ENCODE data around the gene TBX2.
"Not testable (repeated sequence)": the region's sequence is repeated elsewhere in the genome, so short reads cannot be mapped to it uniquely, and the experiment has no call there.

TBX2 gene

DNA sequence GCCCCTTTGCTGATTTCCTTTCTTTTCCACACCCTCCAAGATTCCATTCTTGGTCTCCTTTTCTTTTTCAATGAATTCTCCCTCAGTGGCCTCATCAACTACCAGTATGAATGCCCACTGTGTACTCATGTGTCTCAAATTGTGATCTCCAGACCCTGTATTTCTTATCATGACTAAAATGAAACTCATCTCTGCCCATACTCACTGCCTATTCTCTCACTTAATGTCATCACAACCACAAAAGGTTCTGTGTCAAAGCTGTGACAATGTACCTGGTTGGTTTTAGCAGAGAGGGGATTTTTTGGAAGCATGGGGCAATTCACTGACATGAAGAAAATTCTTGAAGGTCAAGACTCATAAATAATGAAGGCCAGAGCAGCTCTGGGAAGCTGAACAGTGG lies 41.1 kb downstream of the TBX2 start:
- no peak for DNase-seq

DNA sequence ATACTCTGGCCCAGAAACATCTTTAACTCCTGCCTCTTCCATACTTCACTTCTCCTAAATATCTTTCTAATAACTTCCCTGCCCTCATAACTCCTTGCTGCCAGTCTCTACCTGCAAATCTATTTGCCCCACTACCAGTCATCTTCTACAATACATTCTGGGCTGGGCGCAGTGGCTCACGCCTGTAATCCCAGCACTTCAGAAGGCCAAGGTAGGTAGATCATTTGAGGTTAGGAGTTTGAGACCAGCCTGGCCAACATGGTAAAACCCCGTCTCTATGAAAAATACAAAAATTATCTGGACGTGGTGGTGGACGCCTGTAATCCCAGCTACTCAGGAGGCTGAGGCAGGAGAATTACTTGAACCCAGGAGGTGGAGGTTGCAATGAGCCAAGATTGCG lies 41.9 kb downstream of the TBX2 start:
- not testable (repeated sequence) for DNase-seq

DNA sequence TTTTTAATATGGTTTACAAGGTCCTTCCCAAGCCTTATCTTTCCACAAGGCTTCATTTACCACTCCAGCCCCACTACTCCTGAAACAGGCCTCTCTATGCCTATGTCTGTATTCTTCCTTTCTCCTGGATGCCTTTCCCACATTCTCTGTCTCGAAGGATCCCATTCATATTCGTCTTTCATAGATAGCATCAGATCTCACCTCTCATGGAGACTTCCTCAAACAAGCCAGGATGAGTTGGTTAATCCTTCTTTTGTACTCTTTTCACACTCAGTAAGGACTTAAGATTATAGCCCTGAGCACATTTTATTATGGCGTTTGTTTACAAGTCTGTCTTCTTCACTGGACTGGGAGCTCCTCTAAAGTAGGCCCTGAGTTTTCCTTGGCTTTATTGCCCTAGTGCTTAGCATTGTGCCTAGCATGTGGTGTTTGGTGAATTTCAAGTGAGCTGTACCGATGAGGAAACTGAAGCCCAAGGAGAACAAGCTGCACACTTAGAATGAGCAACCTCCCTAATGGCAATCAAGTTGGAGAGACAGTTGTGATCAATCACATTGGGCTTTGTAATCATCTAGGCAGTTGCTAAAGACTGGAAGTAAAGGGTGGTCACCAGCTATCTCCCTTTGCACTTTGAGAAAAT lies 42.6 kb downstream of the TBX2 start:
- DNase-seq: no peak

DNA sequence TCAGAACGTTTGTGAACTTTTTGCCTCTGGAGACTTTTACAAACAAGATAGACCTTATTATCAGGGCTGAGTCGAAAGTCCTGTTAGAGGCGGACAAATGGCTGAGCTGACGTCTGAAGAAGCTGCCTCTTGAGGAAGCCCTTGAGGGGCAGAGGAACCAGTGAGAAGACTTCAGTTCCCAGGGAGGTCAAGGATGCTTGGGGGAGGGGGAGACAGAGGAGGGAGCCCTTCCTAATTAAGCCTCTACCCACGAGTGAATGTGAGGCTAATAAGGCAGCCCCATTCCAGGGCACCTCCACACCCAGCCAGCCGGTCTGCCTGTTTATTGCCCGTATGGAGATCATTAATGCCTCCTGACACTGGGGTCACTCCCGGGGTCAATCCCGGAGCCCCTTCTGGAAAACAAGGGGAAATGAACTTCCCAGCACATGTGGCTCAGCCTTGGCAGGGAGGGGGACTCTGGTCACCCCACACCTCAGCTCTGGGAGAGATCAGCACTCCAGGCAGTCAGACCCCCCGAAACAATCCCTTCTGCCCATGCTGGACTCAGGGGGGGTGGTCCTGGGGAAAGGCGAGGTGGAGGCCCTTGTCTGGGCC lies 43.3 kb downstream of the TBX2 start:
- no peak for DNase-seq

DNA sequence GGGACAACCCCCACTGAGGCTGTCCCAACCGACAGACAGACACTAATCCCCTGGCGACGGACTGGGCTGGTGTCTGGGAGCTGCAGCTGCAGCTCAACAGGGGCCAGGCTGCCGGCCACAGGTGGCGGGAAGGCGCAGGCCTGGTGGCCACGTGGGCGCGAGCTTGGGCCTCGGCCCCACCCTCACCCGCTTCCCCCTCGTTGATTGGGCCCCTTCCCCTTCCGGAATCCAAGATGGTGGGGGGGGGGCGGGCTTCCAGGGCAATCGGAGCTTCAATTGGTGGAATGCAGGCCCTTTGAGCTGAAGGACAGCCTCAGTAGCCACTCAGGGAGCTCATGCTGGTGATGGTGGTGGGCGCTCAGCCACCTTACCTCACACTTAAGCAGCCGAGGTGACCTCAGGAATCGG lies 43.8 kb downstream of the TBX2 start:
- no peak for DNase-seq

DNA sequence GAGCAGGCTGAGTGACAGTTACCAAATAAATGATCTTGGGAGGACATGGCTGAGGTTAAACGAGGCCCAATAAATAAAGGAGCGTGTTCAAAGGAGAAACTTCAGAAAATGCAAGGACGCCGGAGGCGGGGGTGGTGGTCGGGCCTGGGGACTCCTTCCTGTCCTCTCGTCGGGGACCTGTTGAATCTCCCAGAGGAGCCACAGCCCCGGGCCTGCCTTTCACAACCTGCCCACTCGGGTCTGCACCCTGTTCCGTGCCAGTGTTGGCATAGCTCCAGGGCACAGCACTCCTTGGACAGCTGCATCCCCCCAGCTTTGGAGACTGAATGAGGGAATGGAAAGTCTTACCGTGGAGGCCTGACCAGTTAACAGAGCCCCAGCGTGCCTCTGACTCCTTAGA lies 44.4 kb downstream of the TBX2 start:
- no peak for DNase-seq

DNA sequence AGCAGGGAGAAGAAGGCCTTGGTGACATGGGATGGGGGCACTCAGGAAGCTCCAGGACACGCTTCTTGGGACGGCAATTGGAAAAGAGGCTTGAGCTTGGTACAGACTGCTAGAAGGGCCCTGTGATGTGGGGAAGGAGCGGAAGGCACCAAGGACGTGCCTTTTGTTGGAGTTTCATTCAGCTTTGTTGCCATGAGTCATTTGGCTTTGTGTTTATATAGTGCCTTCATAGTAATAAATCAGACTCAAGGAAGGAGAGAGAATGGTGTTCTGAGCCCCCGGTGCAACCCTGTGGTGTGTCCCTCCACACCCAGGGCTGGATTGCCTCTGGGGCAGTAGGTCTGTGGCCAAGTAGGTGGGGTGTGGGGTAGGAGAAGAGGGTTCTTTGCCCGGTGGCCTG lies 45.2 kb downstream of the TBX2 start:
- no peak for DNase-seq

DNA sequence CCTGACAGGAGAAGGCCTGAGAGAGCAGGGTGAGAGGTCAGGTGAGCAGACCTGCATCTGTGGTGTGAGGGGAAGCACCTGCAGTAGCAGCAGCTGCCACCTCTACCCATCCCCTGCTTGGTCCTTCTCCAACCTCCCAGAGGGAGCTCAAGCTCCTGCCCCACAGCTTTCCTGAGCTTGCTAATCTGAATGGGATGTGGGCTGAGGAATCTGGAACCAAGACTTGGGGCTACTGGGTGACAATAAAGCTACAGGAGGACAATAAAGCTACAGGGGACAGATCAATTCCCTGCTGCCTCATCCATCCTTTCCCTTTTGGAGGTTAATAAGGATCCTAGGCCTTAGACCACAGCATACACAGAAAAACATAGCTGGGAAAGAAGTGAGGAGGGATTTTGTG lies 47.7 kb downstream of the TBX2 start:
- no peak for DNase-seq

DNA sequence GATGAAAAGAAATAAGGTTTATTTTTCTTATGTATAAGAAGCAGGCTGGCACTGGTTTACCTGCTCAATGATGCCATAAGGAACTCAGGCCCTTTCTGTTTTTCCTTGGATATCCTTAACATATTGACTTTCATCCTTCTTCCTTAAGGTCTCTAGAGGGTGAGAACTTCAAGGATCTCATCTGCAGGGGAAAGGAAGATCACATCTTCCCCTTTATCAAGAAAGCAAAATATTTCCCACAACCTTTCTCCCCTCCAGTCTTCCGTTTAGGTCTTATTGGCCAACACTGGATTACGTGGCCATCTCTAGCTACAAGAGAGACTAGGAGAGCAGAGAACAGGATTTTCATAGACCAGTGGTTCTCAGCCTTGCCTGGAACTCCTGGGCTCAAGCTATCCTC lies 48.4 kb downstream of the TBX2 start:
- DNase-seq: no peak

DNA sequence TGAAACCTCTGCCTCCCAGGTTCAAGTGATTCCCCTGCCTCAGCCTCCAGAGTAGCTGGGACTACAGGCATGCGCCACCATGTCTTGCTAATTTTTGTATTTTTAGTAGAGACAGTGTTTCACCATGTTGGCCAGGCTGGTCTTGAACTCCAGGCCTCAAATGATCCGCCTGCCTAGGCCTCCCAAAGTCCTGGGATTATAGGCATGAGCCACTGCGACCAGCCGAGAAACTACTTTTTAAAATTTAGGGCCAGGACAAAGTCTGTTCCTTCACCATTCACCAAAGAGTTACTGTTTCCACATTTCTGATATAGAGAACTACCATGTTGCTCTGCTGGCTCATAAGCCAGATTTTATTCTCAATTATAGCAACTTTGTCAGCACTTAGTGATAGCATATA lies 49.5 kb downstream of the TBX2 start:
- not testable (repeated sequence) for DNase-seq

DNA sequence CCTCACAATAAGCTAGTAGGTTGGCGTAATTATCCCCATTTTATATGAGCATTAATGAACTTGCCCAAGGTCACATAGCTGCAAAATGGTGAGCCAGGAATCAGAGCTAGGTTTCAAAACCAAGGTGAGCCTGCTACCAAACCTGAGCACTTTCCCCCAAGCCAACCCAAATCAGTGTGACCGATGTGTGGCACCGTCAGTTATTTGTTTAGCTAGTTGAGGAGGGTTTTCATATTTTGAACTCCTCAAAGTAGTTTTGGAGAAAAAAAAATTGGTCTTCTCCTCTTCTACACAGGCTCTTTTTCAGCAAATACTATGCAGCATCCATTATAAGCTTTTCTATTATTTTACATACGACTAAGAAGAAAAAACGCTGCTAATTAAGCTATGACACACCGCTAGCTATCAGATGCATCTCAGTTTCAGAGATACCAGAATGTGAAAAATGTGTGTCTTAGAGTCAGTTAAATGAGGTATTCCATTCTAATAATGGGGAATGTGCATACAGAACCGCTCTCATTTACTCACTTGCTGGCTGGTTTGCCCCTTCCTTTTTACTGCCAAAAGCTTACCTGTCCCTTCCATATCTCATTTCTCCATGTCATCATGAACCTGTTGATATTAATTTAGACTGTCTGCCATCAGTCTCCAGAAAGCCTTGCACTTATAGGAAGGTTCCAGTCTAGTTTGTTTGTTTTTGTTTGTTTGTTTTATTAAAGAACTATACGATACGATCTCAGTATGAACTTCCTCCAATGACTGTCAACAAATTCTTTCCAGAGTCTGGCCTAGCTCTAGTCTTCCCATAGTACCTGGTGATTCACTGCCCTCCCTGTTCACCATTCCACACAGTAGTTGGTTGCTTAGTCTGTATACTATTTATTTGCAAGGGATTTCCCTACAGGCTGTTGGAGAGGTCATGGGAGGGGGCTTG lies 50.3 kb downstream of the TBX2 start:
- DNase-seq: no peak

DNA sequence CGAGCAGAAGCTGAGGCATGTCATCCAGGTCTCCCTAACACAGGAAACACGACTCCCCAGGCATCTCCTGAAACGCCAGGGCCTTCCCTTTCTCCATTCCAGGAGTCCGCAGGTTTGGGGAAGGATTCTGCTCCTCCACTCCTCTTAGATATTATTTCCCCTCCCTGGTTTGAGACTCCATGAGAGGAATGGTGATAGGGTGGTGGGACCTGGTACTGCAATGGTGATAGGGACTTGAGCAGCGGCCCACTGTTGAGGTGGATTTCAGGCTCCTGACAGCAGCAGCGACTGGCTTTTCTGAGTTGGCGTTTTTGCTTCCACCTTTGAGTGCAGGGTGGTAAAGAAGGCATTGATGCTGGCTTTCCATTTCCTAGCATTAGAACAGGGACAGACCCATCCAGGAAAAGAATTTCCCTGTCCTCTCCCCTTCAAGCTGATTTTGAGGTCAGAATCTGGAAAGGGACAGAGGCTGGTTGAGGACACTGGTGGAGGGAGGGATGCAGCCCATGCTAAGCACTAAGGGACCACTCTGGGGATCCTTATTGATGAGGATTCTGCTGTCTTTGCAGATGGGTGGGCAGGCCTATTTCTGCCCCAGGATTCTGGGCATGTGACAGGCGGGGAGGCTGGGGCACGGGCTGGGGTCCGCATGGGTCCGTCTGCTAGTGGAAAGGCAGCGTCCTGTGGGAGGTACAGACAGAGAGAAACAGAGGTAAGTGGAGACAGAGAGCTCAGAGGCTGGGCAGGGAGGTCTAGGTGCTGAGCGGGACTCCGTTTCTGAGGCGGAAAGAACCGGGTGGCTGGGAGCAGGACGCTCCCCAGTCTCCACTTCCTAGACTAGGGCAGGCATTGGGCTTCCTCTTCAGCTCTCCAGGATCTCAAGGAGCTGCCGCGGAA lies 51.2 kb downstream of the TBX2 start:
- DNase-seq: no peak

DNA sequence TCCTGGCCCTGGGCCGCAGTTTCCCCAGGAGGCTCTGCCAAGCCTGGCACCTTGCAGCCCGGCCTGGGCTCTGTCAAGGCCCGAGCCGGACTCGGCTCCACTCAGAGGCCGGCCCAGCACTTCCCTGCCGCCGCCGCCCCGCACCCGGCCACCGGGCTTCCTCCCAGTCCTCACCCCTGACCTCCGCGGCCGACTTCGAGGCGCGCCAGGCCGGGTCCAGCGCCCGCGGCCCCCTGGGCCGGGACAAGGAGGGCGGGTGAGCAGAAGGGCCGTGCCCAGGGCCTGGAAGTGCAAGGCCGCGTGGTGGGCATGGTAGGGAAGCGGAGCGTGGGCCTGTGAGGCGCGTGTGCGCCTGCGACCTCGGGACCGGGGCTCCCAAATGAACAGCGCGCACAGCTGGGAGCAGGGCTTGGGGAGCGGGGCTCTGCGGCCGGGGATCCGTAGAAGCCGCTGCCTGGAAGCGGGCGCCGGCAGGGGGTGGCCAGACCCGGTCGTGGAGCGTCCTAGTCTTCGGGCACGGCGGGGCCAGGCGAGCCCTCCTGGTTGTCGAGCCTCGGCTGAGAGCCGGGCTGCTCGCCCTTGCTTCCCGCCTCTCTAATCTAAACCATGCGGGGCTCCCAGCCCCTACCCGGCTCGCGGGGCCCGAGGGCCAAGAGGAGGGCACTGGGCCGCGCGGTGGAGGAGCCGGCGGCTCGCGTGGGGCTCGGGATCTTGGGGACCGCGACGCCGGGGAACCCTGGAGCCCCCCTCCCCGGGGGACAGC lies 52.1 kb downstream of the TBX2 start:
- no peak for DNase-seq

DNA sequence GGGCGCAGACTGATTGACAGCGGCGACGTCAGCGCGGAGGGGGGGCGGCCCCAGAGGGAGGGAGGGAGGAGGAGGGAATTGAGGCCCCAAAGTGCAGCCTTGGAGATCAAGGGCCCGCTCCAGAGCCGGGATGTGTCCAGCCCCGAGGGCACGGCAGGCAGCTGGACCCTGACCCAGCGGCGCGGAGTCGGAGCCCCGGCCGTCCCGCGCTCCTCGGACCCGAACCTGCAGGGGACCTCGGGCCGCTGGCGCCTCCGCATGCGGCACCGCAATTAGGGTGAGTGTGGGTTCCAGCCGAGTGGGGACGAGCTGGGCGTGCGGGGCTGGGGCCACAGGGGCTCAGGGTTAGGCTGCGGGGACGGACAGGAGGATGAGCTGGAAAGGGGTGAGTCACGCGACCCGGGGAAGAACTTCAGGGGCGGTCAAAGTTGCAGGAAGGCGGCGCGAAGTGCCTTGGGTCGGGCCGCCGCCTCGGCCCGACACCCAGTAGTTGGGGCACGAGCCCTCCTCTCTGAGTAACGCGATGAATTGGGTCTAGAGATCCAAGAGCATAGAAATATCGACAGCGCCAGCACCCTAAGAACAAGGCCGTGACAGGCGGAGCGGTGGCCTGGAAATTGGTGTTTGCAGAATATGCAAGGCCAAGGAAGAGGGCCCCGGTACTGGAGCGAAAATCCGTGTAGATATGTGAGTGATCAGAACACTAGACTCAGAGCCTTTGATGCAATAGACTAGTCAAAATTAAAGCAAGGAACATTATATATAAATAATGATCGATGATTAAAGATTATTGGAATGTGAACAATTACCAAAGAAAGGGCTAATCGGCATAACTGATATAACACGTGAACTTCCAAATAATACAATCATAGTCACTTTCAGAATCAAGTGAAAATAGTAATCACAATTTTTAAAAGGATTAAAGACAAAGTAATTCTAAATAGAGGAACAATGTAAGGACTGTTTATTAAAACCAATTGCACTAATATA lies 53.0 kb downstream of the TBX2 start, which contains the start of gene TBX4:
TBX4 (plus strand) TSS at position 122 of the 990 bp plus-strand sequence. CDS start 4,069 bp downstream, outside the sequence.
- DNase-seq: no peak

DNA sequence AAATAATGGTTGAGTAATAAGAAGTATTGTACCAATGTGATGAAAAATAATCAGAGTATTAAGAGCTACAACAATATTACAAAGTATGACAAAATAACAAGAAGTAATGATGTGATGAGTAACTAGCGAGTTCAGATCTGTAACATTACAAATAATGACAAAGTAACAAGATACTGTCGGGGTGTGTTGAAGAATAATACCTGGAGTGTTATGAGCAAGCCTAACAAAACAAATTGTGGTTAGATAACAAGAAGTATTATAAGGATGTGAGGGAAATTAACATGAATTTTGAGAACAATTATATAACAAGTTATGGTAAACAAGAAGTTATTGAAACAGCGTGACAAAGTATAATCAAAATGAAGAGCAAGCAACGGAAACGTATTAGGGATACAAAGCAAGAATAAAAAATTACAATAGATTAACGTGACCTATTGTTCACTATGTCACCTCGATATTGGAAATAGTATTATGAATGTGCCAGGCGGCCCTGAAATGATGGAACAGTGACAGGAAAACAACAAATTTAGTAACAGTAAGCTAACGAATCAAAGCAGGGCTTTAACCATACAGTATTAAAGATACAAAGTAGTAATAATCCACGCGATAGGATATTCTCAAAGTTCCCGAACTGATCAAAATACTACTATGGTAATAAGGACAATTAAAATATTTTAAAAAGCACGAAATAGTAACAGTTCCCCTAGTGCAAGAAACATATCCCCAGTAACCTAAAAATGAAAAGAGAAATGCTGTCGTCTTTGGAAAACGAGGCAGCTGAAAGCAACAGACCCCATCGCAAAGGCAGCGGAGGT lies 54.1 kb downstream of the TBX2 start:
- no peak for DNase-seq

DNA sequence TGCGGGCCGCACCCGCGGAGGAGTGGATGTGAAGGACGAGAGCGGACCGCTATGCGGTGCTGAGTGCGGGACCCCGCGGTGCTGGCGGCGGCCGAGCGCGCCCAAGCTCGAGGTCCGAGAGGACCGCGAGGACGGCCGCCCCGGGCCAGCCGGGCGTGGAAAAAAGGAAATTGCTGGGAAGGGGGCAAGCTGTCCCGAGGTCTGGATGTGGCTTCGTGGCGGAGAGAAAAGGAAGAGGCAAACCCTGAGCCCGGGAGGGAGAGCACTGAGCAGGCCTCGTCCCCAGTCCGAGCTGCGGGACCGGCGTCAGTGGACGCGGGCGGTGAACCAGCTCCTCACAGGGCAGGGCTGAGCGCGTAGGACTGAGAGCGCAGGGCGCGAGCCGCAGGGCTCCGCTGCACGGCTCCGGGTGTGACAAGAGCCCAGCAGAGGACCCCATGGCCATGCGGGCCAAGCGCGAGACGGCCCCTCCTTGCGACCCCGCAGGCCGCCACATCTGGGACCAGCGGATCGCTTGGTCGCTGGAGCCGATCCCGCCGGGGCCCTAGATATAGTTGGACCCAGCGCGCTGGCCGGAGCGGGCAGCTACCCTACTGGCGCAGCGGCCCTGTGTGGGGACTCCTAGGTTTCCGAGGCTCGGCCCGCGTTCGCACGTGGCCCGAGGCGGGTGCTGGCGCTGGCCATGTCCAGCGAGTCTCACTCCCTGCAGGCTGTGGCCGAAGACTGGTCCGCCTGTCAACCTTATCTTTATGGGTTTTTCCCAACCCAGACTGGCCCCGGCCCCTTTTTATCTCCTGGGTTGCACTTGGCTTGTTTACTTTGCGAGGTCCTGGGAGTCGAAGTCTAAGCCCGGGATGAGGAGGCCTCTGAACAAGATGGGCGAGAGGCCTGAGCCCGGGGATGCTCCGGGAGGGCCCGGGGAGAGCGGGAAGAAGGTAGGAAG lies 55.0 kb downstream of the TBX2 start:
- no peak for DNase-seq

DNA sequence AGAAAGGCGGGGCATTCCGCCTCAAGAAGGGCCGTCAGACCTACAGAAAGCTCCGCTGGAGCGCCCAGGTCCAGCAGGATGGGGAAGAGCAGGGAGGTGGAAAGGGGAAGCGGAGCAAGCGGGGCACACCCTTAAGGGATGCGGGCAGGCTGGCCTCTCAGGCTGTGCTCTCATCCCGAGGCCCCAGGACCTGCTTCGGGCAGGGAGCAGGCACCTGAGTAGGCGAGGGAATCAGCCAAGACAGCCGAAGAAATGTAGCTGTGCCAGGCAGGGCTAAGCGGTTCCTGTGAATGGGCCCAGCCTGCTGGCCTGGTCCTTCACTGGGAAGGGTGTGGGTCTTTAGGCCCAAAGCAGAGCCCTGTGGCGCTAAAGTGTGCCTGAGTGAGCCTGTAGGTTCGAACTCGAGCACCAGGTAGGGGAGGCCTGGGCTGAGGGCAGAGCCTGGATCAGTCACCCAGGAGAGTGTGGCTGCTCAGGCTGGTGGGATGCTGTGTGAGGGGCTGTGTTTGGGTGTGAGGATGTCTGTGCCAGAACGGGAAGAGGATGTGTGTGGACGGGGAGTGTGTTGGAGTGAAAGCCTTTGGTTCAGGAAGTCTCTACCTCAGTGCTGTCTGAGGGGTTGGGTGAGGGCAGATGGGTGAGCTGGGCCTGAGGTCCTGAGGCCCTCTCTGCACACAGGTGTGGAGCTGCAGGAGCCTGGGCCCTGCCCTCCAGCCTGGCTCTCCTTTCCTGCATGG lies 55.8 kb downstream of the TBX2 start:
- DNase-seq: no peak

Measured in NCI-H446 (cell line).